Endothelial cell of umbilical vein (primary cell): ENCODE data around the gene ZFAND2B.
"Not testable (repeated sequence)": the region's sequence is repeated elsewhere in the genome, so short reads cannot be mapped to it uniquely, and the experiment has no call there.

Experiments
- CTCF ChIP-seq, 2 donors: IDR thresholded peaks; 1 replicate in 1 of 2; 2 replicates in 1 of 2; pipeline ENCODE4 v1.5.1; 2011; ENCODE audit warnings: low read length in 2 of 2, mild to moderate bottlenecking in 2 of 2, moderate library complexity in 2 of 2, control low read depth in 1 of 2, inconsistent platforms in 1 of 2, low read depth in 1 of 2; ENCODE audit not compliant: insufficient read depth in 1 of 2; ENCODE audit errors: extremely low read depth in 1 of 2
- MYC ChIP-seq: IDR thresholded peaks from one replicate; pipeline ENCODE4 v1.6.1; 2011; ENCODE audit warnings: mild to moderate bottlenecking, low read depth, low read length

DNA sequence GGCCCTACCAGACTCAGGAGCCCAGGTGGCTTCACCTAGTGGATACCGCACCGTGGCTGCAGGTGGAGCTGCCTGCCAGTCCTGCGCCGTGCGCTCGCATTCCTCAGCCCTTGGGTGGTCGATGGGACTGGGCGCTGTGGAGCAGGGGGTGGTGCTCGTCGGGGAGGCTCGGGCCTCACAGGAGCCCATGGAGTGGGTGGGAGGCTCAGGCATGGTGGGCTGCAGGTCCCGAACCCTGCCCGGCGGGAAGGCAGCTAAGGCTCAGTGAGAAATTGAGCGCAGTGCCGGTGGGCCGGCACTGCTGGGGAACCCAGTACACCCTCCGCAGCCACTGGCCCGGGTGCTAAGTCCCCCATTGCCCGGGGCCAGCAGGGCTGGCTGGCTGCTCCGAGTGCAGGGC, 5.3 kb upstream of the ZFAND2B start:
- TF ChIP-seq MYC; CTCF (IDR thresholded peaks at IDR 0.05; ENCODE audit: extremely low read depth in 1 of 2, insufficient read depth in 1 of 2, low read depth in 1 of 2, low read length in 2 of 2): not testable (repeated sequence)
